ENCODE measurements around the gene FAM131A. TPM values are rescaled to one million over a fixed set of nuclear protein-coding genes. Genes with fewer than 3 reads are reported as not detected.

Gene FAM131A
- total RNA-seq, 2 experiments from 2014 or later = 3.7 to 3.8 TPM

- TF ChIP-seq EZH2phosphoT487 (IDR thresholded peaks at IDR 0.05; ENCODE audit: borderline replicate concordance, low read depth, low read length) (no peak), CTCF (conservative IDR thresholded peaks at IDR 0.05; ENCODE audit: low read length) (no peak)
These were observed 49.8 kb downstream of the FAM131A start for GRCh38 chr3:184387174-184387714.

GRCh38 chr3:184388164-184388935 is 51.0 kb downstream of the FAM131A start:
- no peaks in the 10 kb centered on the region for H3K4me1 ChIP-seq (ENCODE audit: insufficient read depth, low read length, poor library complexity, severe bottlenecking)
- ChIA-PET POLR2A (no interaction called here), CTCF (ENCODE audit: unreplicated experiment) (no interaction called here)
- DNase-seq (ENCODE audit: low spot score) = no peak
- intact Hi-C loops (cut with micrococcal nuclease; ENCODE audit: unreplicated experiment) = no loop called here
- H3K9me2 ChIP-seq (ENCODE audit: insufficient read depth, low read length) = no peaks in the 10 kb centered on the region
- no peaks in the 10 kb centered on the region for H3K36me3 ChIP-seq (ENCODE audit: insufficient read depth, low read length)
- no peaks in the 10 kb centered on the region for H3K9me3 ChIP-seq (ENCODE audit: low read length)
- no peaks in the 10 kb centered on the region for H3K79me2 ChIP-seq (ENCODE audit: insufficient read depth, low read depth, low read length)
- no peak for TF ChIP-seq CTCF (conservative IDR thresholded peaks at IDR 0.05; ENCODE audit: low read length)
- TF ChIP-seq EZH2phosphoT487 (IDR thresholded peaks at IDR 0.05; ENCODE audit: borderline replicate concordance, low read depth, low read length) = no peak
- no peak overlapping the region for H3K4me3 ChIP-seq (ENCODE audit: low read depth, low read length, poor library complexity, severe bottlenecking)
- no peaks in the 10 kb centered on the region for H4K20me1 ChIP-seq (ENCODE audit: insufficient read depth, low read length)
- no peak overlapping the region for H3K4me2 ChIP-seq (ENCODE audit: low read length)
- no peak overlapping the region for H2AFZ ChIP-seq (ENCODE audit: low read length)
- no peak overlapping the region for H3K27ac ChIP-seq (ENCODE audit: low read depth, low read length, poor library complexity, severe bottlenecking)
- no TSS peak for BruUV-seq (replicated peaks)

More at GRCh38 chr3:184387174-184387714, 49.8 kb downstream of the FAM131A start:
- POLR2A ChIA-PET = no interaction called here
- H2AFZ ChIP-seq (ENCODE audit: low read length) = no peak overlapping the region
- H3K27ac ChIP-seq (ENCODE audit: low read depth, low read length, poor library complexity, severe bottlenecking) = no peak overlapping the region
- no peaks in the 10 kb centered on the region for H3K79me2 ChIP-seq (ENCODE audit: insufficient read depth, low read depth, low read length)
- H3K4me3 ChIP-seq (ENCODE audit: low read depth, low read length, poor library complexity, severe bottlenecking) = no peak overlapping the region
- no peaks in the 10 kb centered on the region for H3K9me3 ChIP-seq (ENCODE audit: low read length)
- no peak for DNase-seq (ENCODE audit: low spot score)
- H3K9me2 ChIP-seq (ENCODE audit: insufficient read depth, low read length) = no peaks in the 10 kb centered on the region
- no peak overlapping the region for H3K4me2 ChIP-seq (ENCODE audit: low read length)
- H4K20me1 ChIP-seq (ENCODE audit: insufficient read depth, low read length) = no peaks in the 10 kb centered on the region
- no TSS peak for BruUV-seq (replicated peaks)
- H3K36me3 ChIP-seq (ENCODE audit: insufficient read depth, low read length) = no peaks in the 10 kb centered on the region
- CTCF ChIA-PET (ENCODE audit: unreplicated experiment) = no interaction called here
- intact Hi-C loops (cut with micrococcal nuclease; ENCODE audit: unreplicated experiment) = no loop called here
- no peaks in the 10 kb centered on the region for H3K4me1 ChIP-seq (ENCODE audit: insufficient read depth, low read length, poor library complexity, severe bottlenecking)

GRCh38 chr3:184388936-184389230 is 51.5 kb downstream of the FAM131A start:
- Histone ChIP-seq H3K4me3 (ENCODE audit: low read depth, low read length, poor library complexity, severe bottlenecking) (no peak overlapping the region), H3K4me1 (ENCODE audit: insufficient read depth, low read length, poor library complexity, severe bottlenecking) (no peaks in the 10 kb centered on the region), H3K9me3 (ENCODE audit: low read length) (no peaks in the 10 kb centered on the region), H3K4me2 (ENCODE audit: low read length) (no peak overlapping the region), H4K20me1 (ENCODE audit: insufficient read depth, low read length) (no peaks in the 10 kb centered on the region), H2AFZ (ENCODE audit: low read length) (no peak overlapping the region), H3K27ac (ENCODE audit: low read depth, low read length, poor library complexity, severe bottlenecking) (no peak overlapping the region), H3K36me3 (ENCODE audit: insufficient read depth, low read length) (no peaks in the 10 kb centered on the region), H3K79me2 (ENCODE audit: insufficient read depth, low read depth, low read length) (no peaks in the 10 kb centered on the region), H3K9me2 (ENCODE audit: insufficient read depth, low read length) (no peaks in the 10 kb centered on the region)
- no TSS peak for BruUV-seq (replicated peaks)
- intact Hi-C loops (cut with micrococcal nuclease; ENCODE audit: unreplicated experiment) = no loop called here
- TF ChIP-seq CTCF (conservative IDR thresholded peaks at IDR 0.05; ENCODE audit: low read length) (no peak), EZH2phosphoT487 (IDR thresholded peaks at IDR 0.05; ENCODE audit: borderline replicate concordance, low read depth, low read length) (no peak)
- ChIA-PET CTCF (ENCODE audit: unreplicated experiment) (no interaction called here), POLR2A (no interaction called here)
- no peak for DNase-seq (ENCODE audit: low spot score)
